Stimulated activated CD4-positive, alpha-beta T cell treated with anti-CD3 and anti-CD28 coated beads, Interleukin-12 subunit alpha, Interleukin-12 subunit beta, amount 100 ng/mL, for 48 hours (primary cell): Measurements from ENCODE around the gene KDM2A.

ENCODE experiments used
- DNase-seq, 3 donors: peaks; one replicate each; pipeline ENCODE4 v3.0.0-alpha.2; 2020; ENCODE audit warnings: low read depth in 2 of 3, low spot score in 1 of 3

Gene KDM2A

GRCh38 chr11:67282876-67283371, 163.9 kb downstream of the KDM2A start:
- no peak for DNase-seq

GRCh38 chr11:67283481-67283963, 164.5 kb downstream of the KDM2A start:
- DNase-seq: no peak

GRCh38 chr11:67284811-67285540, 165.9 kb downstream of the KDM2A start:
- DNase-seq: no peak

GRCh38 chr11:67285541-67286498, 166.8 kb downstream of the KDM2A start:
- no peak for DNase-seq

- DNase-seq: no peak
Measured at GRCh38 chr11:67286621-67287333, 167.7 kb downstream of the KDM2A start.

- no peak for DNase-seq
Measured at GRCh38 chr11:67287355-67288197, 168.5 kb downstream of the KDM2A start.

- no peak for DNase-seq
Measured at GRCh38 chr11:67288198-67288451, 169.1 kb downstream of the KDM2A start.

GRCh38 chr11:67288452-67289225, 169.6 kb downstream of the KDM2A start:
- DNase-seq: peak; percentile 83 to 85 (median 84)

GRCh38 chr11:67289226-67289650, 170.2 kb downstream of the KDM2A start, which contains the start of gene ANKRD13D:
ANKRD13D (plus strand) TSS chr11:67289303; CDS start chr11:67289461, 158 bp downstream.
- DNase-seq: no peak

- no peak for DNase-seq
Measured at GRCh38 chr11:67289651-67290479, 170.8 kb downstream of the KDM2A start.

GRCh38 chr11:67290801-67291200, 171.7 kb downstream of the KDM2A start:
- DNase-seq: no peak

- no peak for DNase-seq
Measured at GRCh38 chr11:67291481-67292381, 172.7 kb downstream of the KDM2A start.

GRCh38 chr11:67292671-67293070, 173.6 kb downstream of the KDM2A start:
- no peak for DNase-seq

- no peak for DNase-seq
Measured at GRCh38 chr11:67293090-67293489, 174.0 kb downstream of the KDM2A start.

GRCh38 chr11:67295846-67296245, 176.8 kb downstream of the KDM2A start:
- no peak for DNase-seq

- no peak for DNase-seq
Measured at GRCh38 chr11:67298786-67299185, 179.7 kb downstream of the KDM2A start.

- DNase-seq: no peak
Measured at GRCh38 chr11:67299471-67300191, 180.6 kb downstream of the KDM2A start.
